ENCODE results near the gene TRPC4AP.
"Not testable (repeated sequence)": the region's sequence is repeated elsewhere in the genome, so short reads cannot be mapped to it uniquely, and the experiment has no call there.

Gene TRPC4AP

GRCh38 chr20:35092524-35093266, at the start of gene TRPC4AP:
TSS of gene TRPC4AP (minus strand) at chr20:35092807. CDS start at chr20:35092781, 26 bp downstream.
- peak; percentile 68 for DNase-seq (ENCODE audit: low read depth)

- no peak for DNase-seq (ENCODE audit: low read depth)
These were observed 43.4 kb upstream of the TRPC4AP start for GRCh38 chr20:35135867-35136586.

GRCh38 chr20:35134880-35135279, 42.3 kb upstream of the TRPC4AP start:
- no peak for DNase-seq (ENCODE audit: low read depth)

GRCh38 chr20:35134472-35134871, 41.9 kb upstream of the TRPC4AP start:
- no peak for DNase-seq (ENCODE audit: low read depth)

- no peak for DNase-seq (ENCODE audit: low read depth)
These were observed 41.1 kb upstream of the TRPC4AP start for GRCh38 chr20:35133735-35134134.

- DNase-seq (ENCODE audit: low read depth) = no peak
These were observed 40.4 kb upstream of the TRPC4AP start for GRCh38 chr20:35133031-35133430.

GRCh38 chr20:35131934-35132333, 39.3 kb upstream of the TRPC4AP start:
- DNase-seq (ENCODE audit: low read depth) = no peak

GRCh38 chr20:35129647-35130069, 37.1 kb upstream of the TRPC4AP start:
- DNase-seq (ENCODE audit: low read depth) = no peak

- DNase-seq (ENCODE audit: low read depth) = no peak
These were observed 33.1 kb upstream of the TRPC4AP start for GRCh38 chr20:35125753-35126152.

- no peak for DNase-seq (ENCODE audit: low read depth)
These were observed 30.3 kb upstream of the TRPC4AP start for GRCh38 chr20:35122756-35123405.

- DNase-seq (ENCODE audit: low read depth) = no peak
These were observed 28.6 kb upstream of the TRPC4AP start for GRCh38 chr20:35121186-35121585.

GRCh38 chr20:35120012-35120701, 27.6 kb upstream of the TRPC4AP start:
- no peak for DNase-seq (ENCODE audit: low read depth)

- DNase-seq (ENCODE audit: low read depth) = no peak
These were observed 25.0 kb upstream of the TRPC4AP start for GRCh38 chr20:35117629-35118028.

GRCh38 chr20:35117196-35117595, 24.6 kb upstream of the TRPC4AP start:
- DNase-seq (ENCODE audit: low read depth) = no peak

GRCh38 chr20:35116258-35116657, 23.7 kb upstream of the TRPC4AP start:
- DNase-seq (ENCODE audit: low read depth) = no peak

GRCh38 chr20:35115606-35116005, 23.0 kb upstream of the TRPC4AP start:
- DNase-seq (ENCODE audit: low read depth) = no peak

GRCh38 chr20:35112276-35112675, 19.7 kb upstream of the TRPC4AP start:
- DNase-seq (ENCODE audit: low read depth) = not testable (repeated sequence)

GRCh38 chr20:35111141-35111888, 18.7 kb upstream of the TRPC4AP start:
- DNase-seq (ENCODE audit: low read depth) = no peak

GRCh38 chr20:35108921-35109320, 16.3 kb upstream of the TRPC4AP start:
- DNase-seq (ENCODE audit: low read depth) = no peak

GRCh38 chr20:35106827-35107380, 14.3 kb upstream of the TRPC4AP start:
- DNase-seq (ENCODE audit: low read depth) = no peak

- DNase-seq (ENCODE audit: low read depth) = no peak
These were observed 12.2 kb upstream of the TRPC4AP start for GRCh38 chr20:35104685-35105295.
